GM21825 (cell line): ENCODE results near the gene FLYWCH2.
A peak's percentile ranks its signal among the peaks of the same experiment; 100 is the strongest.

Source experiments
- ATAC-seq: cut with Tn5 transposase; IDR thresholded peaks from one replicate; pipeline ENCODE4 v1.9.1; 2021; ENCODE audit warnings: mild to moderate bottlenecking, moderate library complexity; ENCODE audit not compliant: unreplicated experiment

FLYWCH2 gene

GRCh38 chr16:2882650-2883457 is at the start of gene FLYWCH2:
Gene FLYWCH2 (plus strand): TSS chr16:2883215. CDS start chr16:2896450, 13,235 bp downstream.
- ATAC-seq: peak; percentile 84

GRCh38 chr16:2833776-2834175 is 49.2 kb upstream of the FLYWCH2 start:
- ATAC-seq: no peak

GRCh38 chr16:2834968-2835367 is 48.0 kb upstream of the FLYWCH2 start:
- ATAC-seq: no peak

- no peak for ATAC-seq
Measured at GRCh38 chr16:2835638-2836493, 47.1 kb upstream of the FLYWCH2 start.

- ATAC-seq: no peak
Measured at GRCh38 chr16:2836646-2837508, 46.1 kb upstream of the FLYWCH2 start.

GRCh38 chr16:2838928-2839327 is 44.1 kb upstream of the FLYWCH2 start:
- ATAC-seq: no peak

- no peak for ATAC-seq
Measured at GRCh38 chr16:2839650-2840450, 43.2 kb upstream of the FLYWCH2 start.

- no peak for ATAC-seq
Measured at GRCh38 chr16:2840914-2841313, 42.1 kb upstream of the FLYWCH2 start.

GRCh38 chr16:2841606-2842339 is 41.2 kb upstream of the FLYWCH2 start:
- ATAC-seq: no peak

GRCh38 chr16:2842340-2843000 is 40.5 kb upstream of the FLYWCH2 start:
- no peak for ATAC-seq

- ATAC-seq: no peak
Measured at GRCh38 chr16:2843526-2843925, 39.5 kb upstream of the FLYWCH2 start.

- no peak for ATAC-seq
Measured at GRCh38 chr16:2845116-2845515, 37.9 kb upstream of the FLYWCH2 start.

GRCh38 chr16:2846511-2847310 is 36.3 kb upstream of the FLYWCH2 start:
- no peak for ATAC-seq

GRCh38 chr16:2848933-2849725 is 33.9 kb upstream of the FLYWCH2 start:
- ATAC-seq: no peak

- ATAC-seq: no peak
Measured at GRCh38 chr16:2852003-2852730, 30.8 kb upstream of the FLYWCH2 start.

GRCh38 chr16:2852731-2853507 is 30.1 kb upstream of the FLYWCH2 start:
- no peak for ATAC-seq
